ENCODE results near the gene CNTNAP5.

CNTNAP5 gene

GRCh38 chr2:124566518-124566970, 541.5 kb downstream of the CNTNAP5 start:
- DNase-seq = no peak

- no peak for DNase-seq
Measured at GRCh38 chr2:124570872-124571271, 545.8 kb downstream of the CNTNAP5 start.

GRCh38 chr2:124571836-124572235, 546.7 kb downstream of the CNTNAP5 start:
- no peak for DNase-seq

- DNase-seq = no peak
Measured at GRCh38 chr2:124572934-124573634, 548.0 kb downstream of the CNTNAP5 start.

- DNase-seq = no peak
Measured at GRCh38 chr2:124575497-124575896, 550.4 kb downstream of the CNTNAP5 start.

- no peak for DNase-seq
Measured at GRCh38 chr2:124580263-124580662, 555.2 kb downstream of the CNTNAP5 start.

GRCh38 chr2:124582387-124582786, 557.3 kb downstream of the CNTNAP5 start:
- no peak for DNase-seq

GRCh38 chr2:124584615-124585014, 559.5 kb downstream of the CNTNAP5 start:
- DNase-seq = no peak

- no peak for DNase-seq
Measured at GRCh38 chr2:124585277-124585676, 560.2 kb downstream of the CNTNAP5 start.

- no peak for DNase-seq
Measured at GRCh38 chr2:124586210-124586609, 561.1 kb downstream of the CNTNAP5 start.

GRCh38 chr2:124586835-124587234, 561.7 kb downstream of the CNTNAP5 start:
- no peak for DNase-seq

GRCh38 chr2:124589971-124590370, 564.9 kb downstream of the CNTNAP5 start:
- DNase-seq = no peak

GRCh38 chr2:124602759-124603158, 577.7 kb downstream of the CNTNAP5 start:
- no peak for DNase-seq

GRCh38 chr2:124604940-124605339, 579.9 kb downstream of the CNTNAP5 start:
- no peak for DNase-seq

GRCh38 chr2:124607679-124608078, 582.6 kb downstream of the CNTNAP5 start:
- no peak for DNase-seq

- DNase-seq = no peak
Measured at GRCh38 chr2:124609667-124610066, 584.6 kb downstream of the CNTNAP5 start.

GRCh38 chr2:124610141-124610540, 585.1 kb downstream of the CNTNAP5 start:
- no peak for DNase-seq

- no peak for DNase-seq
Measured at GRCh38 chr2:124610866-124611265, 585.8 kb downstream of the CNTNAP5 start.

GRCh38 chr2:124623560-124623959, 598.5 kb downstream of the CNTNAP5 start:
- DNase-seq = no peak

- no peak for DNase-seq
Measured at GRCh38 chr2:124625561-124625960, 600.5 kb downstream of the CNTNAP5 start.

GRCh38 chr2:124626993-124627392, 601.9 kb downstream of the CNTNAP5 start:
- DNase-seq = no peak

GRCh38 chr2:124633812-124634211, 608.7 kb downstream of the CNTNAP5 start:
- no peak for DNase-seq

- DNase-seq = no peak
Measured at GRCh38 chr2:124639524-124639923, 614.4 kb downstream of the CNTNAP5 start.

GRCh38 chr2:124640221-124640750, 615.2 kb downstream of the CNTNAP5 start:
- no peak for DNase-seq

Measured in GDM1 (cell line).